Stomach (tissue), 4 donors: ENCODE measurements around the gene ZNF19.

Experiments used
- CTCF ChIP-seq, 7 experiments: fragments of 450-650 bp in 4 of 7; fragments of 200-600 bp in 3 of 7; sonication (generic) in 3 of 7; IDR thresholded peaks; one replicate each; pipeline ENCODE4 v1.5.1; 2016 to 2019; ENCODE audit warnings: antibody characterized with exemption in 7 of 7, control low read depth in 2 of 7, mild to moderate bottlenecking in 1 of 7
- POLR2A ChIP-seq, 4 donors: fragments of 450-650 bp; IDR thresholded peaks; one replicate each; pipeline ENCODE4 v1.6.1; 2016; ENCODE audit warnings: antibody characterized with exemption in 4 of 4, control low read depth in 2 of 4, mild to moderate bottlenecking in 1 of 4, moderate library complexity in 1 of 4
- POLR2AphosphoS5 ChIP-seq, 3 donors: sonication (generic); formaldehyde crosslinking; IDR thresholded peaks; one replicate each; pipeline ENCODE4 v1.6.1; 2016; ENCODE audit warnings: antibody characterized with exemption in 3 of 3

- TF ChIP-seq CTCF (IDR thresholded peaks at IDR 0.05) (no peak), POLR2A (IDR thresholded peaks at IDR 0.05) (no peak), POLR2AphosphoS5 (IDR thresholded peaks at IDR 0.05) (no peak)
Observed at GRCh38 chr16:71456801-71457200, 32.3 kb downstream of the ZNF19 start.
